A172 (cell line): ENCODE results near the gene ESRRG. TPM values are rescaled to one million over a fixed set of nuclear protein-coding genes. Genes with fewer than 3 reads are reported as not detected.
"Not testable (repeated sequence)": the region's sequence is repeated elsewhere in the genome, so short reads cannot be mapped to it uniquely, and the experiment has no call there.

Experiments used
- DNase-seq: peaks from one replicate; pipeline ENCODE4 v3.0.0-alpha.2; 2015; ENCODE audit warnings: low spot score
- total RNA-seq: library from RNA; depleted of rRNA; stranded (reverse); fragments of >200 nt; shearing (Covaris generic); gene quantifications from 2 replicates; pipeline ENCODE4 v1.2.3, GENCODE V29; 2014

Gene ESRRG
- total RNA-seq, 1 experiment from 2014 or later = 0.02 TPM

DNA sequence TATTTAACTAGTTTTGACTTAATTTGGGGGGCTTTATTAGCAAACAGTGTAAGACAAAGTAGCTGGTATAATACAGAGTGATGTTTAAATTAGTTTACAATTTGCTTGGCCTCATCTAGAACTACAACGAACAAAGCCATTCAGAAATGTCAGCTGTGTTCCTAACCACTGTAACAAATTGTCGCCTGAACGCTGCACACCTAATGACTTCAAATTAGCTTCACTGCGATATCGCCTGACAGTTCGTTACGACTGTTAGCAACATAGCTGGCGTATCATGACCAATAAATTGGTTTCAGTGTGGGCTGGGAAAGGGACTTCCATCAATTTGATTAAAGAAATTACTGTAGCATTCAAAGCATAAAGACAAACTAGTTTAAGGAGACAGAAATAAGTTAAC is 160.1 kb downstream of the ESRRG start:
- DNase-seq = no peak

DNA sequence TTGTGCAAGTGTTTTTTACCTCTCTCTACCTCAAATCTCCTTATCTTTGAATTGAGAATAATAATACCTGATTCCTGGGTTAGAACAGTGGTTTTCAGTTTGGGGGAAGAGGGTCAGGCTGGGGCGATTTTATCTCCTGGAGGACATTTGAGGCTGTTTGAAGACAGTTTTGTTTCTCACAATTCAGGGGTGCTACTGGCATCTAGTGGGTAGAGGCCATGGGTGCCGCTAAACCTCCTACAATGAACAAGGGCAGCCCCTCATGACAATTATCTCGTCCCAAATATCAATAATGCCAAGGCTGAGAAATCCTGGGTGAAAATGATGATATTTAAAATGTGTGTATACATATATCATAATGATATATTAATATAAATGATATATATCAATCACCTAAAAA is 160.8 kb downstream of the ESRRG start:
- DNase-seq = peak; percentile 13

DNA sequence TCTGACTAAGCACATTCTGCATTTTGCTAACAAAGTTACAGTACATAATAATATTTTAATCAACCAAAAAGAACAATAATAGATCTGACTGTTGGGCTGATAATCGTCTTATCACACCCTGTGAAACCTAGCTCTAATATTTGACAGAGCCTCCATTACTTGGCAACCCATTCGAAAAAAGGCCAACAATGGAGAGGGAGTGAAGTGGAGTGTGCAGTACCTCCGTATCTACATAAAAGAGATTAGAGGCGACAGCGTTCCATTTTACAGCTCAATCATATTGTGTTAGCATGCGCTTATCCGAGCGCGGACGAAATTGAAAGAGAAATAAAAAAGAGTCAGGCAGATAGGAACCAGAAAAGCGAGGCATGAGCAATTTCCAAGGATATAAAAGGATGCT is 162.7 kb downstream of the ESRRG start:
- DNase-seq = no peak

DNA sequence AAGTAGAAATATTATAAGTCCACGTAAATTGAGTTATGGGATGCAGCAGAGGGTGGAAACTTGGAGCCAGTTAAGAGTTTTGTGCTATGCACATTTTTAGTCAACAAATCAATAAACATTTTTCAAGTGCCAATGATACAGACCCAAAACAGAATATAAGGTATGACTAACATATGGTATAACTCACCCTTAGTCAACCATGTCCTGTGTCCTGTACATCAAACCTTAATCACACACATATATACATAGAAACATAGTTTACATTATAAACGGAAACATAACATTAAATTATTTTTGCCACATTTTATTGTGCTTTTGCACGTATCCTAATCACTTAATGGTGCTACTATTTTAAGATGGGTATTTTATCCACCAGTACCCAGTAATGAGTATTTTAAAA is 163.9 kb downstream of the ESRRG start:
- no peak for DNase-seq

DNA sequence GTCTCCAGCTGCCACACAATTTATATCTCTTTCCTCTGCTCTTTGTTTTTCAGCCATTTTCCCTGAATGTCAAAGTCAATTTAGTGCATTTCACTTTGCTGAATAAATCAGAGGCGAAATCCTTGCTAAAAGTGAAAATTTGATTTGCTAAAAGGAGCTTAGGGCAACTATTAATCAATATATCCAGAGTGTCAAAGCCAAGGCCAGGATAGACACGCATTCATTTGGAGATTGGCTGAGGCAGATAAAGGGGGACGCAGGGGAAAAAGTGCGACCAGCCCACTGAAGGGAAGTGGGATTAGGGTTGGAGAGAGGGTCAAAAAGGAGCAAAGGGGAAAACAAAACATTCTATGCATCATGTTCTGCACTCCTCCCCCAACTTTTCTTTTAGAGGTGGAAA is 167.6 kb downstream of the ESRRG start:
- no peak for DNase-seq

DNA sequence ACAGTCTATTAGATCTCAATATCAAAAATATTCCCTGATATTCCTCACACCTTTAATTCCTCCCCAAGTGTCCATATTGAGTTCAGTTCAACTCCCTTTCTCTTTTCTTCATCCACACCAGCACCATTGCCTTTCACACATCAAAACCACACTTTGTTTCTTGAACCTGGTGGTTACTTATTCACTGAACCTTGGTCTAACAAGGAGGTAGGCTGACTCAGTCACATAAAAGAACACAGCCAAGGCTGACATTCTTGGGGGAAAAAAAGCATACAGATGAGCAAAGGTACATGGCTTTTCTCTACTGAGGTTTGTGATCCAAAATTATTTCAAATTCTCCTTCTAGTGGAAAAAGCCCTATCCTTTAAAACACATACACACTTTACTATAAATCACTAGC is 168.3 kb downstream of the ESRRG start:
- no peak for DNase-seq

DNA sequence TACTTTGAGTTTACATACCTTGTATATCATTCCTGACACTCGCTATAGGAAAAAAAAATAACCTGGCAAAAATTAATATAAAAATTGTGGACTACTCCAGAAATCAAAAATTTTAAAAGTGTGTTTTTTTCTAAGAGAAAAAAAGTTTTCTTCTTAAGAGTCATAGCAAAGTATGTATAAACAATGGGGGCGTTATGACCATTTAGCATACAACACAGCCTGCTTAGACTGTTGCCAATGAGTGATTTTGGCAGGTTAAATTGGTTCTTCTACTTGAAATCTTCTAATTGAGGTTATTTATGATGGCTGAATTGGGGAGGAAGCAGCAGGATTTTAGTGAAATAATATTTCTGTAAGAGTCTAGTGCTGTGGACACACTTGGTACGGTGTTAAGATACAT is 169.5 kb downstream of the ESRRG start:
- DNase-seq = no peak

DNA sequence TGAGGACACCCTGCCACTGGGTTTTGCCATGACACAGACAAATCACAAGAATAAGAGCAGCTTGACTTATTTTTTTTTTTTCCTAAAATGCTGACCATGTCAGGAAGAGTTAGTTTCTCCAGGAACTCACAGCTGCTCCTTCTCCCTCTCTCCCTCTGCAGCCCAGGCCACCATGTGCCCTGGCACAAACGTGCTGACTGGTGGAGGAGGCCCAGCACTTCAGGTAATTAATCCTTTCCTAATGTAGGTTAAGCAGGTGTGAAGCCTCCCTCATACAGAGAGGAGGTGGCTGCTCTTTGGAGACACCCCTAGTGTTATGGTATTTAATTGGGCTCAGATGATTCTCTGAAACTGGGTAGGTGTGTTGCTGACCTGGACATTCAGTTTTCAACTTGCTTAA is 170.2 kb downstream of the ESRRG start:
- no peak for DNase-seq

DNA sequence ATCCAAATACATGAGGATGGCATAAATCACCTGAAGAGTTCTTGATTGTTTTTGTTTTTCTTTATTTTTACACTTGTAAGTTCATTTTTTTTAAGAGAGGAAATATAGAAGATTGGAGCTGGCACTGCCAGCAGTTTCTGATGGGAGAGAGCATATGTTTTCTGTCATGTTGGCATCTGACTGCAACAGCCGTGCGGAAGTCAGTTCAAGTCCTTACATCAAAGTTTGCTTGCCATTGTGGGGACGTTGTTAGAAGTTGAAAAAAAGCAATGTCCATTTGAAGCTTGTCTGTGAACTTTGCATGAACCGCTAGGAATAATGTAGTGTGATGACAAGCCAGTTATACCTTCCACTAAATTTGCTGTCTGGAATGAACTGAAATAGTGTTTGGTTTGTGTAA is 173.4 kb downstream of the ESRRG start:
- DNase-seq = no peak

DNA sequence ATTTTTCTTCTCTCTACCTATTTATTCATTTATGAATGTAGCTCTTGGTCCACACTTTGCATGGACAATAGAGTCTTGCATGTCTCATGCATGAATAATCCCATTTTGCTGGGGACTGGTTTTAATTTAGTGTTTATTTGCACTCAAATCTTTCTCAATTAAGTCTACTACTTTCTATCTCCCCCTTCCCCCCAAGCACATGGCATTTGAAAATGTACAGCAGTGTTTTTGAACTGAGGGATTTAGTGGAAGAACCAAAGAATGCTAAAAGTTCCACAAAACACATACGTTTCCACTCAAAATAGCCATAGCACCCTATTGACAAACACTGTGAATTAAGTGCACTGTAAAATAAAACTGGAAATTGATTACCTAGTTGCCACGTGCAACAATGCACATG is 180.5 kb downstream of the ESRRG start:
- DNase-seq = no peak

DNA sequence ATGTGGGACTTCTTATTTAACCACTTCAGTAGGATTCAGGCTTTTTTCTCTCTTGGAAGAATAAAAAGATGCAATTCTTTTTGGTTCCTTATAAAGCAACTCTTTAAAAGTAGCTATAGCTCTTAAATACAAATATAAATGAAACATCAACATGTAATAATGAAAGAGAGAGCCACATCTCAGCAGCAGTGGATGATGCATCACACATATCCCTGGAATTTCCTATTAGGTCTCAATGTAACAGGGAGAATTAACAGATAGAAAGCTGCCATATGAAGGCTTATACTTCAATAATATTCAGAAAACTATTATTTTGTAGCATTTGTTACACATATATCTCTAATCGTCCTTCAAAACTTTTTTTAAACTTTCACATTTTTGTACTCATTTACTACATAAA is 181.0 kb downstream of the ESRRG start:
- no peak for DNase-seq

DNA sequence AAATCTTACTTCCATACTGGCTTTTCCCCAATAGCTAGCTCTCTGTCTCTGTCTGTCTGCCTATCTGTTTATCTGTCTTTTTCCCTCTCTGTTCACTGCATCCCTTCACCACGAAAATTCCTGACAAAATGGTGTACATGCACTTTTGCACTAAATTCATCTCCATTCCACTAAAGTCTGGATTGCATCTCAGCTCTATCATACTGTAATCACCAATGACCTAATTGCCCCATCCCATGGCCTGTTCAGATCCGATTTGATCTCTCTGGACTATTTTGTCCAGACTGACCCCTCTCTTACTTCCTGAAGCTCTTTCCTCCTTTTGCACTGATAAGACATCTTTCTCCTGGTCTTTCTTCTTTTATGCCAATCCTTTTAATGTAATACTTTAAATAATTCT is 187.5 kb downstream of the ESRRG start:
- DNase-seq = no peak

DNA sequence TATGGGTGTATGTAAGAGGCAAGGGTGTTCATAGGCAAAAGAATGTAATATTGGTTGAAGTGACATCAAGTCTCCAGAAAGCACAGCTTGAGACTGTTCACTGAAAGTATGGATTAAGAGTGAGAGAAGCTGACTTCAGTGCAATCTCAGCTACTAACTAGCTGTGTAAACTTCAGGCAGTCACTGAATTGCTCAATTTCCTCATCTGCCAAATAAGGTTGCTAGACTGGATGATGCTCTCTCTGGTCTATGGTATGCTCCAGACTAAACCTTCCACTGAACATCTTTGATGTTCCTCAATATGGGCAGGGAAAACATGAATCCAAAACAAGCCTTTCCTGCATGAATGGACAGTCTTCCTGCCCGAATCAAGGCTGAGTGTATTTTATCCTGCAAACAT is 188.2 kb downstream of the ESRRG start:
- DNase-seq = no peak

DNA sequence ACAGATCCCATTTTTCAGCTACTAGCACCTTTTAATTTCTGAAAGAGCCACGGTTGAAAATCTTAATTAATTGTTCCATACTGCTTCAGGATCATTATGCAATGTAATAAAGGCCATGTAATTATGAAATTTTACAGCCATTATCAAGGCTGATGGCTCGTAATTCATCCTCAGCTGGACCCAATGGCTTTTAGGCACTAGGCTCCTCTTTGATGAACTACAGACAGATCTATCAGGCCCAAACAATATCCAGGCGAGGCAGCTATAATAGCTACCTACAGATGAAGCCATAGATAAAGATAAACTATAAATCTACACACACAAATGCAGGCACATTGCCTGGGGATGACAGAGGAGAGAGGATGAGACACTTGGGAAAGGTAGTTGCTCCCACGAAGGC is 189.5 kb downstream of the ESRRG start:
- no peak for DNase-seq

DNA sequence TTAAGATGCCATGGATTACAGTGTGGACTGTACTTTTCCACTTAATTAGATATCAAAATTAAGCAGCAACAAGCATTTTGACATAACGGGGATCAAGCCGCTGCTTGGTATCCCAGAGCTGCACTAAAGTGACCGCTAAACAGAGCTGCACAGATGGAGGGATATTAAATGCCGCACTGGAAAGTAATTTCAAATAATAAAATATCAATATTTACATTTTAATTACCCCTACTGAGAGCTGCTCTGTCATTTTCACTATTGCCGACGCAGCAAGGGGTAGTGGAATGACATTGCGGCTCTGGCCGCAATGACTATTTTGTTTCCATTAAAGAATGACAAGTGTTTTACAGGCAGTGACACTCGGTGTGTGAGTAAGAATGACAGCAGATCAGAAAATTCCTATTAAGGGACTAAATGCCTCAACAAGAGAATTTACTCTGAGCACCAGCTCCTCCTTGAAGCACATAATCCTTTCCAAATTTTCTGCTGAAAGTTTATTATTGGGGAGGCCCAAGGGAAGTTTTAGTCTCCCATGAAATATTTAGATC is 190.9 kb downstream of the ESRRG start:
- no peak for DNase-seq

DNA sequence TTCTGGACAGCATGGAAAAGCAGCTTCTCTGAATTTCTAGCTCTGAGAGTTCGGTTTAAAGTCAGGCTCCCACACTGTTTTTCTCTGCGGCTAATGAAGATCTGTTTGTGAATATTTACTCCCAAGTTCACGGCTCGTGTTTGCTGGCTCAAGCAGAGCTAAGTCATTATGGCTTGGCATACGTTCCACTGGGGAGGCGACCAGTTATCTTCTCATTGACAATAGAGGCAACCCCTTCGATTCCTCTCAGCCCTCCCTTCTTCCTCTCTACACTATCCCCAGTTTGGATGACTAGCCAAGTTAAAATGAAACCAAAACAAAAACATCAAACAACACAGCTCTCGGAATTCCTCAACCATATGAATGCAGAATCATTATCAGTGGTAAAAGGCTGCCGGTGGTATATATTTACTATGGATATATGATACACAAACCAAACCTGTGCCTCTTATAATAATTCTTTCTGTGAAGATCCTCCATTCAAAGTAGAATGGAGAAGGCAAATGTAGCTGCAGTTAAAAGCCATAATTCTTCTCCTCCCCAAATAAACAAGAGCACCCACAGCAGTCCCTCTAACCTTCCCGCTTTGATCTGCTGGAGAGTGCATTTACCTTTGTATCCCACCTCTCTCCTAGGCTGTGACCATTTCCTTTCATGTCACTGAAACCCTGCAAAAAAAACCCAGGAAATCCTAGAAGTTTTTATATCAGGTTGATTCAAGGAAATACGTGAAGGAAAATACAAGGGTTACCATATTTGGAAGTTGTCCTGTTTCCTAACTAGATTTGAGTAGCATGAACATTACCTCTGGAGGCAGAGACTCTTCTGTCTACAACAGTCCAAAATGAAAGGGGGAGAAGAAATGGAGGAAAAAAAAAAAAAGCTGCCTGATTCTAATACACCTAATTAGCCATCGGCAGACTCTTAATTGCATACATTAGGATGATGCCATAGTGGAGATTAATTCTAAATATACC is 191.7 kb downstream of the ESRRG start:
- peak; percentile 44 for DNase-seq

DNA sequence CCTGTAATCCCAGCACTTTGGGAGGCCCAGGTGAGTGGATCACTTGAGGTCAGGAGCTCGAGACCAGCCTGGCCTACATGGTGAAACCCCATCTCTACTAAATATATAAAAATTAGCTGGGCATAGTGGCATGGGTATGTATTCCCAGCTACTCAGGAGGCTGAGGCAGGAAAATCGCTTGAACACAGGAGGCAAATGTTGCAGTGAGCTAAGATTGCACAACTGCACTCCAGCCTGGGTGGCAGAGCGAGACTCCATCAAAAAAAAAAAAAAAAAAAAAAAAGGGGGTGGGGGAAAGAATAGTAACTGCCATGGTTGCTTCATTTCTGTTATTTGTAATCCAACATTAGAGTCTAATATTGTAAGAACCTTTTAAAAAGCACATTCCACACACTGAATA is 193.4 kb downstream of the ESRRG start:
- DNase-seq = not testable (repeated sequence)

DNA sequence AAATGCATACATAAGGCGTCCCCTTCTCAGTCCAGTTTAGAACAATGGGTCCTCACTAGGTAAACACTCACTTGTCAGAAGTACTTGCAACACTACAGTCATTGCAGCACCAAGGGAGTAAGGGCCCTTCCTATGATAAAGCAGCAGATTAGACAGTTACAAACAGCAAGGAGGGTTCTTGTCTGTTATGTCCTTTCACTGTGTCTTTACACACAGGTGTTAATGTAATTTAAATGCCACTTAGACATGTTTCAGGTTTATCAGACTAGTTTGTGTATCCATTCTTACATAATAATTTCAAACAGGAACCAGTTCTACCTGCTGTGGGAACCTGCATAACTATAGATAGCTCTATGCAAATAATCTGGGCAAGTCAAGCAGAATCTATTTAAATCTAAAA is 194.4 kb downstream of the ESRRG start:
- no peak for DNase-seq

DNA sequence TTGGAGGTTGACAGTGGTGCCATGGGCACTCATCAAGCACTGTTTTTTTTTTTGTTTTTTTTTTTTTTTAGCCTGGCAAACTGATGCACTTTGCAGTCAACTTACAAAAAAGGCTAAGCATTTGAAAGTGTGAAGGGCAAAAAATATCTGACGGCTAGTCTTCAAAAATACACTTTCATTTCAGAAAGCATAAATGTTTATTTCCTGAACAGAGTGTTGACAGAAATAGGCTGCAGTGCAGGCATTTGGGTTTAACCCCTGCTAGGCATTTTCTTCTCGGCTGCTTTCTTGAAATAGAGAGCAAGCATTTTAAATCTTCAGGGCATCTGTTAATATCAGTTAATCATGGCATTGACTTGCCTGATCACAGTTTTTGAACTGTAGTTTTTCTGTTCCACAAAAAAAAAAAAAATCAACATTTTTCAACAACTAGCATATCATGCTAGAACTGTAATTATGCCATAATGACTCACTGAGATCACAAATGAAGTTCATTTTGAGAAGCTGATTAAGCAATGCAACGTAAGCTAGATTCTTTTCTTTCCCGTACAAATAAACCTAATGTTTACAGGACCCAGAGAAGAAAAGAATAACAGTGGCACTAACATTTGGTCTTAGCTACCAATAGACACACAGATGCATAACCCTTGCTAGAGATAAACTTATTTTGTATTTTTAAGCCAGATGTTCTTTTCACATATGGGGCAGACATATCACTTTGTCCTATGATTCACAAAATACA is 199.6 kb downstream of the ESRRG start:
- no peak for DNase-seq

DNA sequence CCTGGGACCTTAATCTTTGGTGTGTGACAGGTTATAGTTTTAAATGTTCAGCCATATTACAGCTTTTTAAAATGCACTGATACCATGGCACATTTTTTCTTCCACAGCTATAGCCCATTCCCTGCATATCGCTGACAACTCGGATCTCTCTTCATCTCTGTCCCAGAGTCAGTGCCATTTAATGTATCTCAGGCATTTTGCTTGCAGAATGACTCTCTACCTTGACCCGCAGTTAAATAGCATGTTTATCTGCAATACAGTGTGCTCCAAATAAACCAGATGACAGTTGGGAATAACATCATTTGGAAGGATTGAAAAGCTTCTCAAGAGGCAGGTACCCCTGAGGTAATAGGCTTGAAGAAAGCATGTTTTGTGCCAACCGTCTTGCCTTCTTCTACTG is 200.2 kb downstream of the ESRRG start:
- no peak for DNase-seq

DNA sequence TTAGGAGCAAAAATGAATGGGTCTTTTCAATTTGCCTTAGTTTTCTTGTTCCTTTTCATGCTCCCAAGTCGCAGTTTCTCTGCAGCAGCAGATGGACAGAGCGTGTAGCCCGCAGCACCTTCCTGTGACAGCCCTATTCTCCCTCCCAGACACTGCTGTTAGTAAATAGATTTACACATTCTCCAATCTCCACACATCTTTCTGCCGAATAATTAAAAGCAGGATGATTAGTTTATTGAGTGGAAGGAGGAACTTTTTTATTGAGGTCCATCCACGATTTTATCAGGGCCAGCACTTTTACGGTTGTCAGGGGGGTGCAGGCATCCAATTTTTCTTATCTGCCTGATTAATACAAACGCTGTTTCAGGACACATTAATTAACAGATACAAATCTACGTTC is 201.8 kb downstream of the ESRRG start:
- DNase-seq = no peak

DNA sequence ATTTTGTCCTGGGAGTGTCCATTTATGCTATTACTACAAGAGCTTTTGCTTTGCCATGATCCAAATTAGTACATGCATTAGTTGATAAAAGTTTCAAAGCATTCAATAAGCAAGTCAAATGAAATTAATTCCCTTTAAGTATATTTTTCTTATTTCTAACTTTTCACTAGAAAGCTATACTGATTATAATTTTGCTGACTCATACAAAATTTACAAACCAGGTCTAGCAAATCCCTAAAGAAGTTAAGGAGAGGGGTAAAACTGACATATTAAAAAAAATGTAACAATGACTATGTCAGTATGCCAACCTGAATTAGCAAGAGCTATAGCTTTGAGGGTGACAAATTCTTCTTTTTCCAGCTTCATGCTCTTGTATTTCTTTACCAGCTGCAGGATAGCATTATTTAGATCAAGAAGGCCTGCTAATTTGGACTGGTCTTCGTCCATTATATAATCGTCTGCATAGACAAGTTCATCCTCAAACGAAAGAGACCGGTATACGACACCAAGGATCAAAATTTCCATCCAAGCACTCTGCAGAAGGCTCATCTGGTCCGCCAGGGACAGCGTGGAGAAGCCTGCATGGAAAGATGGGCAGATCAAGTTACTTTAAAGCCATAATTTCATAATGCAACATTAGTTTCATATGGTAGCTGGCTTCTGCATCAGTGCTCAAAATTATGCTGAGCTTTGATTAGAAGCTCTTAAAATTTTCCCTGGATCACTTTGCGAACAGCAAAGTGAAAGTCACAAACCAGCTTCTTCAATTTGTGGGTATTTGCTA is 204.2 kb downstream of the ESRRG start:
- DNase-seq = no peak
